ENCODE data around the gene KRT13.

KRT13 gene

GRCh38 chr17:41522301-41523224 lies 17.2 kb upstream of the KRT13 start:
- Histone ChIP-seq H3K27ac (no peak overlapping the region), H3K4me2 (ENCODE audit: low read length) (no peak overlapping the region), H3K4me3 (ENCODE audit: low read depth, low read length) (no peak overlapping the region), H3K9me3 (ENCODE audit: control insufficient read depth, low read length) (no peaks in the 10 kb centered on the region), H3K4me1 (peaks cover 6% of the 10 kb centered on the region), H3K9ac (no peak overlapping the region), H3K79me2 (no peaks in the 10 kb centered on the region), H3K36me3 (ENCODE audit: control insufficient read depth, insufficient read depth, low read length) (no peaks in the 10 kb centered on the region), H2AFZ (no peak overlapping the region), H3K27me3 (ENCODE audit: control insufficient read depth, insufficient read depth, low read length) (no peaks in the 10 kb centered on the region)
- TF ChIP-seq, protein P1, sequence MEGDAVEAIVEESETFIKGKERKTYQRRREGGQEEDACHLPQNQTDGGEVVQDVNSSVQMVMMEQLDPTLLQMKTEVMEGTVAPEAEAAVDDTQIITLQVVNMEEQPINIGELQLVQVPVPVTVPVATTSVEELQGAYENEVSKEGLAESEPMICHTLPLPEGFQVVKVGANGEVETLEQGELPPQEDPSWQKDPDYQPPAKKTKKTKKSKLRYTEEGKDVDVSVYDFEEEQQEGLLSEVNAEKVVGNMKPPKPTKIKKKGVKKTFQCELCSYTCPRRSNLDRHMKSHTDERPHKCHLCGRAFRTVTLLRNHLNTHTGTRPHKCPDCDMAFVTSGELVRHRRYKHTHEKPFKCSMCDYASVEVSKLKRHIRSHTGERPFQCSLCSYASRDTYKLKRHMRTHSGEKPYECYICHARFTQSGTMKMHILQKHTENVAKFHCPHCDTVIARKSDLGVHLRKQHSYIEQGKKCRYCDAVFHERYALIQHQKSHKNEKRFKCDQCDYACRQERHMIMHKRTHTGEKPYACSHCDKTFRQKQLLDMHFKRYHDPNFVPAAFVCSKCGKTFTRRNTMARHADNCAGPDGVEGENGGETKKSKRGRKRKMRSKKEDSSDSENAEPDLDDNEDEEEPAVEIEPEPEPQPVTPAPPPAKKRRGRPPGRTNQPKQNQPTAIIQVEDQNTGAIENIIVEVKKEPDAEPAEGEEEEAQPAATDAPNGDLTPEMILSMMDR (IDR thresholded peaks at IDR 0.05), result no peak

DNA sequence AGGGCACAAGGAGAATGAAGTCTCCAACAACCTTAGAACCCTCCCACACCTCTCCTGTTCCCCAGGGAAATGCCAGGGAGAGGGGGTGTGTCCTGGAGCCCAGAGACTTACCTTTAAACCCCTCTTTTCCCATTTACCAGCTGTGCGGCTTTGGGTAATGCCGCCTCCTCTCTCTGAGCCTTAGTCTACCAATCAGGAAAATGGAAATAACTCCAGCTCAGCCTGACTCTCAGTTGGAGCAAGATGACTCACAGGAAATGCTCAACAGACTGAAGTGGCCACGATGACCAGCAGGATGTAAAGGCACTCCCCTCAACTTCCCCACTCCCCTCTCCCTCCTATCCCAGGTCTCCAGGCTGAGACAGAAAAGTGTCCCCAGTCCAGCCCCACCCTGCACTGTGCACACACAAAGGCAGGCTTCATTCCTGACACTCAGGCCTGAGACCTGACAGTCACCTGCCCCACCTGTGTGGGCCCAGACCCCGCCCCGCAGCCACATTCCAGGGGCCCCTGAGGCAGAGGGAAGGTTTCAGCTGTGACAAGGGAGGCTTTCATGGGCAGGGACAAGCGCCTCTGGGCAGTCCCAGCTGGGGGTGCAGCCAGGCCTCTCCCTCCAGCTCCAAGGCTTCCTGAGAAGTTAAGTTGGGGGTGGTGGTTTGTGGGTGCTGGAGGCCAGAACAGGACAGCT lies 16.3 kb upstream of the KRT13 start:
- Histone ChIP-seq H2AFZ (no peak overlapping the region), H3K27me3 (ENCODE audit: control insufficient read depth, insufficient read depth, low read length) (no peaks in the 10 kb centered on the region), H3K4me3 (ENCODE audit: low read depth, low read length) (no peak overlapping the region), H3K9ac (no peak overlapping the region), H3K27ac (no peak overlapping the region), H3K79me2 (no peaks in the 10 kb centered on the region), H3K4me2 (ENCODE audit: low read length) (no peak overlapping the region), H3K9me3 (ENCODE audit: control insufficient read depth, low read length) (no peaks in the 10 kb centered on the region), H3K4me1 (peaks cover 6% of the 10 kb centered on the region), H3K36me3 (ENCODE audit: control insufficient read depth, insufficient read depth, low read length) (no peaks in the 10 kb centered on the region)
- TF ChIP-seq, protein P1 (IDR thresholded peaks at IDR 0.05), result no peak

- no peak overlapping the region for H3K4me2 ChIP-seq (ENCODE audit: low read length)
- H3K27ac ChIP-seq, result no peak overlapping the region
- TF ChIP-seq, protein P1 (IDR thresholded peaks at IDR 0.05), result no peak
- no peaks in the 10 kb centered on the region for H3K36me3 ChIP-seq (ENCODE audit: control insufficient read depth, insufficient read depth, low read length)
- H3K9ac ChIP-seq, result no peak overlapping the region
- peaks cover 6% of the 10 kb centered on the region for H3K4me1 ChIP-seq
- no peak overlapping the region for H2AFZ ChIP-seq
- no peaks in the 10 kb centered on the region for H3K27me3 ChIP-seq (ENCODE audit: control insufficient read depth, insufficient read depth, low read length)
- no peaks in the 10 kb centered on the region for H3K79me2 ChIP-seq
- H3K4me3 ChIP-seq (ENCODE audit: low read depth, low read length), result no peak overlapping the region
- no peaks in the 10 kb centered on the region for H3K9me3 ChIP-seq (ENCODE audit: control insufficient read depth, low read length)
These were observed 15.6 kb upstream of the KRT13 start for GRCh38 chr17:41520821-41521521.

GRCh38 chr17:41519501-41520224 lies 14.3 kb upstream of the KRT13 start:
- no peaks in the 10 kb centered on the region for H3K79me2 ChIP-seq
- H3K9me3 ChIP-seq (ENCODE audit: control insufficient read depth, low read length), result no peaks in the 10 kb centered on the region
- peaks cover 6% of the 10 kb centered on the region for H3K4me1 ChIP-seq
- TF ChIP-seq, protein P1 (IDR thresholded peaks at IDR 0.05), result no peak
- H3K4me3 ChIP-seq (ENCODE audit: low read depth, low read length), result no peak overlapping the region
- no peaks in the 10 kb centered on the region for H3K27me3 ChIP-seq (ENCODE audit: control insufficient read depth, insufficient read depth, low read length)
- H3K36me3 ChIP-seq (ENCODE audit: control insufficient read depth, insufficient read depth, low read length), result no peaks in the 10 kb centered on the region
- H3K9ac ChIP-seq, result no peak overlapping the region
- H3K4me2 ChIP-seq (ENCODE audit: low read length), result no peak overlapping the region
- no peak overlapping the region for H3K27ac ChIP-seq
- peak overlapping the region; percentile 25 for H2AFZ ChIP-seq
